Heart left ventricle (tissue), 13 donors: ENCODE results near the gene SPECC1.

Source experiments
- CTCF ChIP-seq, 12 donors: fragments of 200-600 bp; sonication (generic) in 4 of 12; IDR thresholded peaks; one replicate each; pipeline versions ENCODE4 v1.5.0 to v1.8.0; 2018 to 2022; ENCODE audit warnings: antibody characterized with exemption in 12 of 12, mild to moderate bottlenecking in 5 of 12
- POLR2A ChIP-seq, 2 donors: fragments of 450-650 bp; IDR thresholded peaks; one replicate each; pipeline ENCODE4 v1.6.1; 2017; ENCODE audit warnings: antibody characterized with exemption in 2 of 2, mild to moderate bottlenecking in 2 of 2, moderate library complexity in 2 of 2
- donor health status: ischemic (EF 13 %, LVEDD 7.1; RV severe dilation, severe dysfunction).
- donor health status: DM: no; HTN: yes; CAD: no.
- donor health status: DM: no; HTN: no; CAD: no.
- donor health status: ischemic (EF 25% LVEDD 6.9; RV normal size, moderate dysfunction).
- donor health status: ischemic (EF 25% LVEDD 5.7; RV mildly dilated, moderate dysfunction).
- donor health status: ischemic (EF 35%, LVEDD 5.7; RV mildly dilated, moderate dysfunction).
- donor health status: nonischemic (EF 11% LVEDD 7.7; RV severe dilation, severe dysfunction).
- donor health status: DM: yes; HTN: yes; CAD: no.
- donor health status: PGD.
- donor health status: ischemic (EF 29% LVEDD 5.4; RV normal size, mild dysfunction).
- donor health status: nonischemic (EF 23%, LVEDD 6.1; RV moderate dilation, normal function).

GRCh38 chr17:20214794-20215193 lies 205.6 kb downstream of the SPECC1 start:
- no peak for TF ChIP-seq CTCF (IDR thresholded peaks at IDR 0.05)
- TF ChIP-seq POLR2A (IDR thresholded peaks at IDR 0.05), result no peak
